HCT116 (cell line): Measurements from ENCODE around the gene PQBP1.

Experiments used
- CTCF ChIP-seq, 3 experiments: fragments of 200-600 bp in 1 of 3; sonication (generic) in 1 of 3; IDR thresholded peaks in 2 of 3; conservative IDR thresholded peaks in 1 of 3; 2 replicates each; pipeline ENCODE4 v1.5.1; 2012 to 2017; ENCODE audit warnings: low read depth in 2 of 3, low read length in 2 of 3, antibody characterized with exemption in 1 of 3, borderline replicate concordance in 1 of 3, control low read depth in 1 of 3, mild to moderate bottlenecking in 1 of 3, mixed read lengths in 1 of 3, mixed run types in 1 of 3, moderate library complexity in 1 of 3; ENCODE audit not compliant: insufficient read depth in 1 of 3
- ELF1 ChIP-seq: IDR thresholded peaks from 2 replicates; pipeline ENCODE4 v1.6.1; 2012; ENCODE audit warnings: low read depth, borderline replicate concordance
- EZH2 ChIP-seq: fragments of 200-600 bp; sonication (generic); IDR thresholded peaks from 2 replicates; pipeline ENCODE4 v1.6.1; 2017; ENCODE audit warnings: antibody characterized with exemption, mixed run types
- EZH2phosphoT487 ChIP-seq: fragments of 200-600 bp; IDR thresholded peaks from 2 replicates; pipeline ENCODE4 v1.6.1; 2018; ENCODE audit warnings: antibody characterized with exemption, borderline replicate concordance
- FOSL1 ChIP-seq: IDR thresholded peaks from 2 replicates; pipeline ENCODE4 v1.6.1; 2012; ENCODE audit warnings: low read depth
- JUND ChIP-seq: IDR thresholded peaks from 2 replicates; pipeline ENCODE4 v1.6.1; 2012
- POLR2AphosphoS5 ChIP-seq: IDR thresholded peaks from 2 replicates; pipeline ENCODE4 v1.6.1; 2011; ENCODE audit warnings: mild to moderate bottlenecking, low read depth, low read length, moderate library complexity
- RAD21 ChIP-seq: IDR thresholded peaks from 2 replicates; pipeline ENCODE4 v1.6.1; 2012; ENCODE audit warnings: low read depth, mild to moderate bottlenecking
- REST ChIP-seq: IDR thresholded peaks from 2 replicates; pipeline ENCODE4 v1.6.1; 2012; ENCODE audit warnings: low read depth
- SP1 ChIP-seq: IDR thresholded peaks from 2 replicates; pipeline ENCODE4 v1.6.1; 2012; ENCODE audit warnings: low read depth
- TCF7L2 ChIP-seq: IDR thresholded peaks from 2 replicates; pipeline ENCODE4 v1.7.0; 2011; ENCODE audit warnings: borderline replicate concordance, inconsistent platforms; ENCODE audit not compliant: insufficient read depth, insufficient read length; ENCODE audit errors: extremely low read depth

GRCh38 chrX:48914593-48915493, 17.1 kb downstream of the PQBP1 start:
- TF ChIP-seq SP1 = no peak
- TF ChIP-seq CTCF (IDR thresholded peaks at IDR 0.05 in 2 of 3, conservative IDR thresholded peaks at IDR 0.05 in 1 of 3; ENCODE audit: borderline replicate concordance in 1 of 3, insufficient read depth in 1 of 3, low read depth in 2 of 3, low read length in 2 of 3) = no peak
- no peak for TF ChIP-seq ELF1
- TF ChIP-seq TCF7L2 = no peak
- TF ChIP-seq RAD21 = no peak
- no peak for TF ChIP-seq EZH2
- no peak for TF ChIP-seq JUND
- no peak for TF ChIP-seq FOSL1
- TF ChIP-seq REST = no peak
- no peak for TF ChIP-seq POLR2AphosphoS5
- TF ChIP-seq EZH2phosphoT487 = no peak
